IPS DF 19.7 (cell line): ENCODE results near the gene BBS2.
"Not testable (repeated sequence)": the region's sequence is repeated elsewhere in the genome, so short reads cannot be mapped to it uniquely, and the experiment has no call there.

Experiments
- DNase-seq: peaks from one replicate; pipeline ENCODE4 v3.0.0-alpha.2; 2013; ENCODE audit warnings: low read depth, low spot score

BBS2 gene

GRCh38 chr16:56525236-56525635 is 5.4 kb upstream of the BBS2 start:
- DNase-seq = no peak

- no peak for DNase-seq
Observed at GRCh38 chr16:56520251-56520577, 390 bp upstream of the BBS2 start.

- DNase-seq = no peak
Observed at GRCh38 chr16:56518425-56518824, 1.4 kb downstream of the BBS2 start.

DNA sequence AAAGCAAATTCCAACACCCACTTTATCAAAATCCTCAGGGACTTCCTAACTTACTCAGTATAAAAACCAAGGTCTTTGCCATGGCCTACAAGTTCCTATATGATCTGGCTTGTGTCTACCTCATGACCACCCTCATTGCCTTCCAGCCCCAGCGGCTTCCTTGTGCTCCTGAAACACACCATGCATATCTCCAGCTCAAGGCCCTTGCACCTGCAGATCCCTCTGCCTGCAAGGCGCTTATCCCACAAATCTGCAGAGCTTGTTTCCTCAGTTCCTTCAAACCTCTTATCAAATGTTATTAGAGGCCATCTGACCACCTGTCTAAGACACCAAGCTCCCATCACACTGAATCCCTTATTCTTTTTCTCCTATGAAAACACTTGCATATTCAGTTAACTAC is 2.6 kb downstream of the BBS2 start:
- DNase-seq = no peak

DNA sequence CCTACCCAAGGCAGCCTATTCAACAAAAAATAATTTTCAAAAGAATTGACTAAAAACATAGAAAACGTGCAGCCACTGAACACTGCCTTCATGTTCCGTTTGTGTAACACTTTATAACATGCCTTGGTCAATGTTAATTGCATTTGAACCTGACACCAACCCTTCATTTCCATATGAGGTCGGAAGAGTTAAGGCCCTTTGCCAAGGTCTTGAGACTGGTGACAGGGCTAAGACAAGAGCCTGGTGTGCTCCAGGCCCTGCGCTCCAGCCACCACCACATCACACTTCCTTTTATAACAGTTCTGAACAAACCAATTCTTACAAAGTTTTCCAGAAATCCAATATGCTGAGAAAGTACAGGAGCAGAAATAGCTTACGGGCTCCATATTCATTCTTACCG is 4.2 kb downstream of the BBS2 start:
- no peak for DNase-seq

DNA sequence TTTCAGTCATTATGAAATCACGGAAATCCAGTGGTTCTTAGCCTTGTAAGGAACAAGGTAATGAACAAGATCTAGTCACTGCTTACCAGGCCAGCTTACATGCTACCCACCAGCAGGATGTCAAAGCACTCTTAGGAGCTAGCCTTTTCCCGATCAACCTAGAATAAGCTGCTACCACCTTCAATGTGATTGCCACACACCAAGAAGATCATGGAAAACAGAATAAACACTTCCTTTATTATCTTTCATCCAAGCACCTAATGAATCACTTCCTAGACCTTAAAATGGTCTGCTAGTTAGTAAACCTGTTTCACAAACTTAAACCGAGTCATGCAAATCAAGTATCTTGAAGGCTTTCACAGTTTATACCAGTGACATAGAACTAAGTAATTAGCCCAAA is 5.0 kb downstream of the BBS2 start:
- DNase-seq = no peak

GRCh38 chr16:56513972-56514371 is 5.9 kb downstream of the BBS2 start:
- peak; percentile 17 for DNase-seq

GRCh38 chr16:56513091-56513490 is 6.7 kb downstream of the BBS2 start:
- DNase-seq = no peak

DNA sequence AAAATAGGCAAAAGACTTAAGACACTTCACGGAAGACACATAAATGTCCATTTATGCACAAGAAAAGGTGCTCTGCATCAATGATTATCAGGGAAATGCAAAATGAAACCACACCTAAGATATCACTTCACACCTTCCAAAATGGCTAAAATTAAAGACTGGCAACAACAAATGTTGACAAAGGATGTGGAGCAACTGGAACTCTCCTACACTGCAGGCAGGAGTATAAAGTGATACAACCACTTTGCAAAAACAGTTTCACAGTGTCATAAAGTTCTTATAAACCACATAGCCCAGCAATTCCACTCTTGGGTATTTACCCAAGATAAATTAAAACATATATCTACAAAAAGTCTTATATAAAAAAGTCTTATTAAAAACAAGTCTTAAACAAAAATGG is 7.8 kb downstream of the BBS2 start:
- DNase-seq = no peak

GRCh38 chr16:56510544-56510943 is 9.3 kb downstream of the BBS2 start:
- no peak for DNase-seq

GRCh38 chr16:56506941-56507340 is 12.9 kb downstream of the BBS2 start:
- no peak for DNase-seq

DNA sequence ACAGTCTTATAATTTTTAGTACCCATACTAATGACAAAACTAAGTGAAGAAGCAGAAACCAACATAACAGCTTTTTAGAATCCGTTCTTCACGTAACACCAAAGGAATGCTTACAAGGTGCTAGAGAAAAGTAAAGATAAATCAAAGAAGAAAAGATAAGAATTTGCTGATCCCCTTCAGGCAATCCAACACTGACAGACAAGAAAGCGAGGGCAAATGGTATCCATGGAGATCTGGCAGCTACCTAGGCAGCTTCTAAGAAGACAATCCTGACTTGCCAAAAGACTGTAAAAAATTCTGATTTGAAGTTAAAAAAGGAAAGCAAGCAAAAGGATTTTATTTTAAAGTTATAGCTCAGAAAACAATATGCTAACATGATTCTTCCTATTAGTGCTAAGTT is 14.6 kb downstream of the BBS2 start:
- DNase-seq = no peak

DNA sequence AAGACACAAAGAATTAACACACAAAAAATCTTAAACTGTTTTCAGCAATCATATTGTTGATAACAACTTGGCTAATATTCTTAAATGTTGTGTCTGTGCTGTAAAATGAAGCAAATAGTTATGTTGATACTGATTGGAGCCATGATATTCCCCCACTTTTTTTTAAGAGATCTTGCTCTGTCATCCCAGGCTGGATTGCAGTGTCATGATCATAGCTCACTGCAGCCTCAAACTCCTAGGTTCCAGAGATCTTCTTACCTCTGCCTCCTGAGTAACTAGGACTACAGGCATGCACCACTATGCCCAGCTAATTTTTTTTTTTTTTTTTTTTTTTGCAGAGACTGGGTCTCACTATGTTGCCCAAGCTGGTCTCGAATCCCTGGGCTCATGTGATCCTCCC is 26.0 kb downstream of the BBS2 start:
- DNase-seq = no peak

DNA sequence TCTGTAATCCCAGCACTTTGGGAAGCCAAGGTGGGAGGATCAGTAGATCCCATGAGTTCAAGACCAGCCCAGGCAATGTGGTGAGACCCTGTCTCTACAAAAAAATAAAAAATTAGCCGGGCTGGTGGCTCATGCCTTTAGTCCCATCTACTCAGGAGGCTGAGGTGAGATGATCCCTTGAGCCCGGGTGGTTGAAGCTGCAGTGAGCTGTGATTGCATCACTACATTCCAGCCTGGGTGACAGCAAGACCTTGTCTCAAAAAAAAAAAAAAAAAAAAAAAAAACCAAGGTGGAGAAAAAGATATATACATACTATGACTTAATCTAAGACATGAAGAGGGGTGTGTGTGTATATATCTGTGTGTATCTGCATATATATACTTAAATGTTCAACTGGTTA is 26.7 kb downstream of the BBS2 start:
- no peak for DNase-seq

- DNase-seq = no peak
Observed at GRCh38 chr16:56491657-56492261, 28.1 kb downstream of the BBS2 start.

DNA sequence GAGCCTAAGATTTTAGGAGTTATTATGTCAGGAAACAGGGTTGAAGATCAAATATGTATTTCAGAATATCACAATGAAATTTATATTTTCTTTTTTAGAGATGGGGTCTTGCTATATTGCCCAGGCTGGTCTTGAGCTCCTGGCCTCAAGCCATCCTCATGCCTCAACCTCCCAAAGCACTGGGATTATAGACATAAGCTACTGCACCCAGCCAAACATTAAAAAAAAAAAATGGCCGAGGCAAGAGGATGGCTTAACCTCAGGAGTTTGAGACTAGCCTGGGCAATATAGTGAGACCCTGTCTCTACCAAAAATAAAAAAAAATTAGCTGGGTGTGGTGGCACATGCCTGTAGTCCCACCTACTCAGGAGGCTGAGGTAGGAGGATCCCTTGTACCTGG is 31.0 kb downstream of the BBS2 start:
- not testable (repeated sequence) for DNase-seq

DNA sequence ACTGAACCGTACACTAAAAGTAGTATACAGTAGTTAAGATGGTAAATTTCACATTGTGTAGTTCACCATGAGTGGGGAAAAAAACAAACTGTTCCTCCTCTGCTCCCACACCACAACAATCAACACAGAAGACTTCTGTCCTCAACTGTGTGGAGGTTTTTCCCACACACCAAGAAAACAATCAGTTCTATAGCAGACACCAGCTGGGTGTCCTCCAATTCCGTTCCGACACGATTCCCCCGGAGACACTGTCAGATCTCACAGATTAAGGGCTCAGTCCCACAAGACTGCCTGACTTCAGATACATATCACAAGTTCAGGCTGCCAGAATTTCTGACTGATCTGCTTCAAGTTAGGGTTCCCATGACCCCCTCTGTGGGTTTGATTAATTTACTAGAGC is 31.8 kb downstream of the BBS2 start:
- DNase-seq = no peak

- no peak for DNase-seq
Observed at GRCh38 chr16:56483394-56483793, 36.4 kb downstream of the BBS2 start.

GRCh38 chr16:56482683-56483236 is 37.1 kb downstream of the BBS2 start:
- DNase-seq = no peak

- no peak for DNase-seq
Observed at GRCh38 chr16:56481468-56482122, 38.2 kb downstream of the BBS2 start.

DNA sequence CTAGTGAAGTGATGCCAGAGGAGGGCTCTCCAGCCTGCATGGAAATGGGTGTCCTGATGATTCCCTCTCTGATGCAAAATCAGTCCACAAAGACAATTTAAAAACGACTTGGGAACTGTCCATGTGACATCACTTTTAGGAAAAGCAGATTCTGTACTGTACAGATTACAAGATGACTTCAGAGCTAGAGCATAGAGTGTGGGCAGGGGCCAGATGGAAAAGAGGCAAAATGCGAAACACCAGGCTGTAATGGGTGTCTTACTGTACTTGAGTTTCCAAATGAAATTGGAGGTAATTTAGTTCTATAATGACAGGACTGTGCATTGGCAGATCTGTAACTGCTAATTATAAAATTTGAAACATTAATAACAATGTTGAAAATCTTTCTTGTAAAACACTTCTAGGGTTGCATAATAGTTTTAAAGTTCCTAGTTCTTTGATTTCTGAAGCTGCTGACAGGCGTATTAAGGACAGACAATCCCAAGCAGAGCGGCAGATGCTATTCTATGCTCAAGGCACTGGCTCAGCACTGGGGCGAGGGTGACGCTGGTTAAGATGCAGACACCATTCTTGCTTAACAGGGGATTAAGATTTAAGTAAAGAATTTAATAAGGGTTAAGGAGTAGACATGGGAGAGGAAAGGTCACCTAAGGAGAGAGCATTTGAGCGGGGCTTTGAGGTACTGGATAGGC is 38.9 kb downstream of the BBS2 start:
- no peak for DNase-seq

DNA sequence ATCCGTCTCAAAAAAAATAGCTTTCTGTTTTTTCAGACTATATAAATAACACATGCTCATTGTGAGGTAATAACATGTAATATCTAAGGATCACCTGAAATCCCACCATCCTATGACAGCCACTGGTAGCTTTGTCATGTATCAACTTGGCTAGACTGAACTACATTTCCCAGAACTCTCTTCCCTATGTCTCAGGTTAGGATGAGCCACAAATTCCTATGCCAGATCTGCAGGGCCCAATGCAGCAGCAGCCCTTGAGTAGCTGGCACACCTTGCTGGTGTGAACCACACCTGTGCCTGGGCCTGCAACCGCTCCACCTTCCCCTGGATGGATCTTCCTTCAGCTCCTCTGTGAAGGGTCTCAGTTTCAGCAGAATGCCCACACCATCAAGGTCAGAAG is 40.4 kb downstream of the BBS2 start:
- peak; percentile 7 for DNase-seq
